Activated CD4-positive, CD25-positive, alpha-beta regulatory T cell treated with anti-CD3 and anti-CD28 coated beads, Interleukin-2, amount 50 U/mL, for 24 hours (primary cell): Measurements from ENCODE around the gene DPH7.
"Not testable (repeated sequence)": the region's sequence is repeated elsewhere in the genome, so short reads cannot be mapped to it uniquely, and the experiment has no call there.

Source experiments
- ATAC-seq, 2 donors: fragments of 150-1000 bp; cut with Tn5 transposase; one replicate each; pipeline ENCODE4 v1.10.0; 2021; ENCODE audit warnings: mild to moderate bottlenecking in 1 of 2, moderate library complexity in 1 of 2

Gene DPH7

DNA sequence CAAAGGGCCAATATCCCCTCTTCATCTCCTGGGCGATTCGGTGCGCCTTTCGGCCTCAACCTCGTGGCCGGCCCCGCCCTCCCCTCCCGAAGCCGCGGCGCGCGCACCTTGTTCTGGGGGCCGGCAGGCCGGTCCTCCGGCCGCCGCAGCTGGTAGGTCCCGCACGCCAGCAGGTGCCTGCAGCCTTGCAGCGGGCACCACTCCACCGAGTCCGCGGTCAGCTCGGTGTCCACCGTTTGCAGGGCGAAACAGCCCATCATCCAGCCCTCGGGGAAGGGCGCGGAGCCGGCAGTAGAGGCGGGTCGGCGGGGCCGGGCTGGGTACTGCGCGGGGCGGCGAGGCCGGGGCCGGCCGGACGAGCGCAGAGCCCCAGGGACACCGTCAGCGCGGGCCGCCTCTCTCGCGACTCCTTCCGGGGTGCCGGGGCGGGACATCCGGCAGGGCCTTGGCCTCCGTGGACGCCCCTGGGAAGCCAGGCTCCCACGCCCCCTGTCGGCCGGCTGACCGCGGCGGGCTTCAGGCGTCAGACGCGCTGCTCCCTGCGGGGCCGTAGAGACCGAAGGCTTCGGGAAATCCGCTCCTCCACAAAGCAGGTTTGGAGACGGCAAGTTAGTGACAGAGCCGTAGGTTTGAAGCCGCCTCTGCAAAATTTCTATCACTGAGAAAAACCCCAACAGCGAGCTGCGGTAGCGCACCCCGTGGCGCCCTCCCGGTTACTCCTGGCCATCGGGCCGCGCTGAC is at the start of gene DPH7:
DPH7 (minus strand) TSS at position 408 of the 741 bp plus-strand sequence; CDS start at position 260, 148 bp downstream.
- peak; percentile 99 for ATAC-seq

GRCh38 chr9:137627406-137627805 is 48.7 kb upstream of the DPH7 start:
- not testable (repeated sequence) for ATAC-seq

GRCh38 chr9:137626464-137626863 is 47.7 kb upstream of the DPH7 start:
- no peak for ATAC-seq

DNA sequence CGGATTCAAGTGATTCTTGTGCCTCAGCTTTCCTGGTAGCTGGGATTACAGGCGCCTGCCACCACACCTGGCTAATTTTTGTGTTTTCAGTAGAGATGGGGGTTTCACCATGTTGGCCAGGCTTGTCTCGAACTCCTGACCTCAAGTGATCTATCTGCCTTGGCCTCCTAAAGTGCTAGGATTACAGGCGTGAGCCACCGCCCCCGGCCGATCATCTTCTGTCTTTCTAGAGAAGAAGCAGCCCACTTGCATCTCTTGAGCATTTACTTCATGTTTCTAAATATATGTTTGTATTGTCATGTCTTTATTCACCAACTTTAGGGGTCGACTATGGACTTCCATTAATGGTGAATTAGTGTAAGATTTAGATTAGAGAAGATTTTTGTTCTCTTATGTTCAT is 43.5 kb upstream of the DPH7 start:
- not testable (repeated sequence) for ATAC-seq

- ATAC-seq, result no peak
These were observed 42.5 kb upstream of the DPH7 start for GRCh38 chr9:137621131-137621757.

DNA sequence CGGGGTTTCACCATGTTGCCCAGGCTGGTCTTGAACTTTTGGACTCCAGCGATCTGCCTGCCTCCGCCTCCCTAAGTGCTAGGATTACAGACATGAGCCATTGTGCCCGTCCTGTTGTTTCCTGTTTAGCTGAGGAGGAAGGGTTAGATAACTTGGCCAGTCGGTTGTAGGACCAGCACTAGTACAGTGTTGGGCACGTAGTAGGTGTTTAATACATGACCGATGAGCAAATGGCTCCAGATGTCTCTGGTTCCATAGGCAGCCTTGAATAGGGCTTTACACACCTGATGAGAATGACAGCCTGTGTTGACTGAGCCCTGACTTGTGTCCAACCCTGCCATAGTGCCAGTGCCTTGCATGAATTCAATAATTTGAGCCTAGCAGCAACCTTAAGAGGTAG is 41.9 kb upstream of the DPH7 start:
- no peak for ATAC-seq

GRCh38 chr9:137620048-137620405 is 41.3 kb upstream of the DPH7 start:
- peak; percentile 21 to 37 for ATAC-seq

DNA sequence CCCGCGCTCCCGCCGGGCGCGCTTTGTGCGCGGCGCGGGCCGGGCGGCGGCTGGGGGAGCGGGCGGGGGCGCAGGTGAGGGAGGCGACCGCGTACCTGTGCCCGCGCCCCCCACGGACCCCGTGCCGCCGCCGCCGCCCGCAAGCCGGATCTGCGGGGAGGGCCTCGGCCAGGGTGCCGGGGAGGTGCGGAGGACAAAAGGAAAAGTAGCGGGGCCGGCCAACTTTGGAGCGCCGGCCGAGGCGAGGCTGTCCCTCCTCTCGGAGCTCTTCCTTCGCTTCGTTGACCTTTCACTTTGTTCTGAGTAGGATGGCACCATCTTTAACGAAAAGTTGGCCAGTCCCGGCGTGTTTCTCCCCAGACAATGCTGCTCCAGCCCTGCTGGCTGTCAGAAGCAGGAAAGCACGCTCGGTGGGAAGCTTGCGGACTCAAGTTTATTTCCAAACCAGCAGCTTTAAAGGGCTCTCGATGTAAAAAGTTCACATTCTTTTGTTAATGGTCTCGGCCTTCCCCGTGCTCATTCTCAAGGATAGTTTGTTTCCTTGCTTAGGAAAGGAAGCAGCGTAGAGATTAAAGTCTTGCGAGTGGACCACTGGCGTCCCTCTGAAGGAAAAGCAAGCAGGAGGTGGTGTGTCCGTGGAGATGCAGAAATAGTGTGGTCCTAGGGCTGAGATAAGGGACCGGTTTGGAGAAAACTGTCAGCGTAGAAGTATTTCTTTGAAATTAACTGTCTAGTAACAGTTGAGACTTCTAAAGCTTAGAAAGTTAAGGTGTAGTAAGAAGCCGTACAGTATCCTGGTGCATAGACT is 40.7 kb upstream of the DPH7 start:
- ATAC-seq, result peak; percentile 1 to 5

GRCh38 chr9:137618105-137619067 is 39.7 kb upstream of the DPH7 start, which contains the start of gene EHMT1:
Gene EHMT1, plus strand, starts transcription at chr9:137619005. Its CDS starts 24 bp downstream, at chr9:137619029.
- ATAC-seq, result peak; percentile 76 to 79

DNA sequence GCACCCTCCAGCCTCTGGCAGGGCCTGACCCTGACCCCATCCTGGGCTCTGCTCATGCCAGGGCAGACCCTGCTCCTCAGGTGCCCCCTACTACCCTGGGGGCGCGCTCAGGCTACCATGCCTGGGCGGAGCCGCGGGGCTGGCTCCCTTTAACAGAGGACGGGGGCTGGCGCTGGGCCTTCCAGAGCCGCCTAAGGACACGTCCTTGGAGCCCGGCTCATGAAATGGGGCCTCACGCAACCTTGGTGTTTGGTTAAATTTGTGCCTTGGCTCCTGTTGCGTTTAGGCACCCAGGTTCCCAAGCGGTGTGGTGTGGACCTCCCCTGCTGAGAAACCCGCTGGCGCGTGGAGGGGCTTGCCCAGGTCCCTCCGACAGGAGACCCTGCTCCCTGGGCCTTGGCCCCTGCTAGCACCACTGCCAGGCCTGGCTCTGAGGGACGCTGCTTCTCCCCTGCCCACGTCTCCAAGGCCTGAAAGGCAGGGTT is 36.7 kb upstream of the DPH7 start:
- ATAC-seq, result no peak

DNA sequence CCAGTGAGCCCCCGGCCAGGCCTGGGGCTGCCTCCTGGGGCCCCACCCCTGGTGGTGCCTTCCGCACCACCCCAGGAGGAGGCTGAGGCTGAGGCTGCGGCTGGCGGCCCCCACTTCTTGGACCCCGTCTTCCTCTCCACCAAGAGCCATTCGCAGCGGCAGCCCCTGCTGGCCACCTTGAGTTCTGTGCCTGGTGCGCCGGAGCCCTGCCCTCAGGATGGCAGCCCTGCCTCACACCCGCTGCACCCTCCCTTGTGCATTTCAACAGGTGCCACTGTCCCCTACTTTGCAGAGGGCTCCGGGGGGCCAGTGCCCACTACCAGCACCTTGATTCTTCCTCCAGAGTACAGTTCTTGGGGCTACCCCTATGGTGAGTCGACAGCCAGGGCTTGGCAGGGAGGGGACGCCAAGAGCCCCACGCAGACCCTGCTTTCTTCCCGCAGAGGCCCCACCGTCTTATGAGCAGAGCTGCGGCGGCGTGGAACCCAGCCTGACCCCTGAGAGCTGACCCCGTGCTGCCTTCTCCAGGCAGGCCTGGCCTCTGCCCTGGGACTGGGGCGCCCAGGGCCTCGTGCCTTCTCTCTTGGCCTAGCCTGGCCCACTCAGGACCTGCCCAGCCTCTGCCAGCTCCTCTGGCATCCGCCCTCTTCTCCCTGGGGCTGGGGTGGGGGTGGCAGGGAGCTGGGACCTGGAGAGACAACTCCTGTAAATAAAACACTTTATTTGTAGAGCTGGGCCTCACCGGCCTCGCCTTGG is 36.1 kb upstream of the DPH7 start:
- no peak for ATAC-seq

DNA sequence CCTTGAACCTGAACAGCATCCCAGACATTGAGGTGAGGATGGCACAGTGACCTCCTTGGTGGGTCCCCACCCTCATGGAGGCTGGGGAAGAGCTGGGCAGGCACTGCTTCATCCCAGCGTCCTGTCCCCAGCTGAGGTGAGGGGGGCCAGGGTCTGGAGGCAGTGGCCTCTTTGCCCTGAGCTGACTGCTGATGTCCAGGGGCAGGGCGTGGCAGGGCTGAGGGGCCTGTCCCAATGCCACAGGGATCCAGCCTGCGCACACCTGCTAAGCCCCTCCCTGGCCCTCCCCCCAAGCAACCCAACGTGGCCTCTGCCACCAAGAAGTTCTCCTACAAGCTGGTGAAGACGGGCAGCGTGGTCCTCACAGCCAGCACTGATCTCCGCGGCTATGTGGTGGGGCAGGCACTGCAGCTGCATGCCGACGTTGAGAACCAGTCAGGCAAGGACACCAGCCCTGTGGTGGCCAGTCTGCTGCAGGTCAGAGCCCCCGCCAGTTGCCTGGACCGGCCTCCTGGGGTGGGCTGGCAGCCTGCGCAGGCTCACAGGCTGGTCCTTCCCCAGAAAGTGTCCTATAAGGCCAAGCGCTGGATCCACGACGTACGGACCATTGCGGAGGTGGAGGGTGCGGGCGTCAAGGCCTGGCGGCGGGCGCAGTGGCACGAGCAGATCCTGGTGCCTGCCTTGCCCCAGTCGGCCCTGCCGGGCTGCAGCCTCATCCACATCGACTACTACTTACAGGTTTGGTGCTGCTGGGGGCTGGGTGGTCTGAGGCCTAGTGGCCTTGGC is 35.2 kb upstream of the DPH7 start:
- ATAC-seq, result no peak

DNA sequence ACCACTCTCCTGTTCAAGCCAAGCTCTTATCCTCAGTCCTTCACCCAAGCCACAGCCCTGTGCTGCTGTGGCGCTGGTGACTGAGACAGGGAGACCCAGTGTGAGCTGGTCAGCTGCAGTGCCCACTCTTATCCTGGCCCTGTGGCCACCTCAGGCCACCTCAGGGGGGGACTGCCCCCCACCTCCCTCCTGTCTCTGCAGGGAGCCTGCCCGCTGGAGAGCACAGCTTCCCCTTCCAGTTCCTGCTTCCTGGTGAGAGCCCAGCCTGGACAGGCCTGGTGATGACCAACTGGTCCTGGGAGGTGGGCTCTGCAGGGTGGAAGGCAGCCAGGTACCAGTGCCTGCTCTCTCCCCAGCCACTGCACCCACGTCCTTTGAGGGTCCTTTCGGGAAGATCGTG is 34.5 kb upstream of the DPH7 start:
- ATAC-seq, result no peak

GRCh38 chr9:137612741-137613142 is 34.0 kb upstream of the DPH7 start:
- ATAC-seq, result no peak

DNA sequence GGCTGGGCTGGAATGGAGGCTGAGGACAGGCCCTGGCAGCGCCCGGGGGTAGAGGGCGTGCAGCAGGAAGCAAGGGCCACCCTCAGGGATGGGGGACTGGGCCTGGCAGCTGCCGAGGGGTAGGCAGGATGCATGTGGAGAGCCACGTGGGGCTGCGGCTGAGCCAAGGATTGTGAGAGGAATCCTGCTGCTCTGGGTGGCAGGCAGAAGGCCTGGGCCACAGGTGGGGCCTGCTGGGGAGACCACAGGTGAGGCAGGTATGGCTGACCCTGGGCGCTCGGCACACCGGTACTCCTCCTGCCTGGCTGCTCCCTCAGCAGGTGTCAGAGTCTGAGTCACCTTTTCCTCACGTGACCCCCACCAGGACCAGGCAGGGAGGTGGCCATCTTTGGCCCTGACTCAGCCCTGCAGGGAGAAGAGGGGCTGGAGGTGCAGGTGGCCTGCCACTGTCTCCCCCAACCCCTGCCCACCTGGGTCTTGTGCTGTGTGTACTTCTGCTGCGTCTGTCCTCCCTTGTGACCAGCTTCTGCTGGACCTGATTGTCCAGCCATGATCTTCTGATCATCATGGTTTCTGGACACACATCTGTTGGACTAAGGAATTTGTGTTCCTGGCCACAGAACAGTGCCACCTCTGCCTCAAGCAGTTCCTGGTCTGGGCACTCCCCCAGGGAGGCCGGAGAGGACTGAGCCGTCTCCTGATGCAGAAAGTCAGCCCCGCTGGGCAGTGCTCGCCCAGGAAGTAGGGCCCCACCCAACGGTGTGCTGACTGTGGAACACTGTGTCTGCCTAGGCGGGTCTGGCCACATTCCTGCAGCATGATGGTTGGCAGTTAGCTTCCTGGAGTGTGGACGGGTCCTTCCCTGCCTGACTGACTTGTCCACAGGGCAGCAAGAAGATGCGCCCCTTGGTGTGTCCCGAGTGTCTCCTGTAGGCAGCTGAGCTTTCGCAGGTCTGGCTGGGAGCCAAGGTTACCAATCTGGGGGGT is 33.2 kb upstream of the DPH7 start:
- ATAC-seq, result peak; percentile 81 to 82

- ATAC-seq, result no peak
These were observed 32.2 kb upstream of the DPH7 start for GRCh38 chr9:137610944-137611343.

DNA sequence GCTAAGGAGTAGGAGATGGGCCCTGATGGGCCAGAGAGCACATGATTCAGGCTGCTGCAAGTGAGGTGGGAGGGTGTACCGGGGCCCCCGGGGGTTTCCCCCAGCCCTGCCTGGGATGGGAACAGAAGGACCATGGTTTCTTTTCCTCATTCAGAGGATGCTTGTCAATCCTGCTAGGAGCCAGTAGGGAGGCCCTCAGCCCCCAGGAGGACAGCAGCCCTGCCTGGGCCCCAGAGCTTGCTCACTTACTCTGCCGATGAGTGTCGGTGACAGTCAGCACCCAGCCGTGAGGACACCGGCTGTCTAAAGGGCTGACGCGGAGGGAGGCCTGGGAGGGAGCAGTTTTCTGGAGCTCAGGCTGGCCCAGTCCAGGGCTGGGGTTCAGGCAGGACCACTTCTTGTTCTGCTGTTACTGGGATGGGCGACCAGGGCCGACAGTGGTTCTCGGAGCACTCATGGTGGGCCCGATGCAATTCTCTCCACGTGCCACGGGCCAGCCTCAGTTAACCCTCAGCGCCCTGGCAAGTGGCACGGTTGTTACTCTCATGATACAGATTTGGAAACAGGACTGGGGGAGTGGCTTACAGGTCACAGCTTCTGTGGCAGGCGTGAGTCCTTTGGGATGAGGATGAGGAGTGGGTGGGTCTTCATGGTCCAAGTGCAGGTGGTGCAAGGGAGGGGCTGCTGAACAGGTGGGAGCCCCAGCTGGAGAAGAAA is 28.6 kb upstream of the DPH7 start:
- ATAC-seq, result no peak

DNA sequence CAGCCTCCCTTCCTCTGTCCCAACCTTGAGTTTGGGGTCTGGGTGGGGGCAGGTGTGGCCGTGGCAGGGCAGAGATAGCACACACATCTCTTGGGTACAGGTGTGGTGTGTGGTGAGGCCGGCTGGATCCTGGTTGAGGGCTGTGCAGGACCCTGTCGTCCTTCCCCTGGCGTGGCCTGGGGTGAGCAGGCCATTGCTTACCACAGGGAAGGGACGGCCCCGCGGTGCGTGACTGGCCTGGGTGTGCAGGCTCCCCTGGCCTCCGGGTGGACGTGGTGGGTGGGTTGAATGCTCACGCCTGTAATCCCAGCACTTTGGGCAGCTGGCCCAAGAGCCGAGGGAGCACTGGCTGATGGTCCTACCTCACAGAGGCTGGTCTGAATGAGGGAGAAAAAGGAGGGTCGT is 28.0 kb upstream of the DPH7 start:
- ATAC-seq, result no peak
